H9 (cell line): ENCODE data around the gene PREP. TPM values are rescaled to one million over a fixed set of nuclear protein-coding genes. Genes with fewer than 3 reads are reported as not detected.
A peak's percentile ranks its signal among the peaks of the same experiment; 100 is the strongest.

Source experiments
- DNase-seq: peaks from one replicate; pipeline ENCODE4 v3.0.0-alpha.2; 2017
- H2AFZ ChIP-seq: one replicate; pipeline ENCODE4 v1.6.1; 2013; ENCODE audit warnings: mild to moderate bottlenecking, low read length, control low read depth, moderate library complexity
- H2AK5ac ChIP-seq: 2 replicates; pipeline ENCODE4 v1.6.1; 2013; ENCODE audit warnings: low read length, control low read depth, mixed read lengths; ENCODE audit not compliant: insufficient read length
- H2BK120ac ChIP-seq: one replicate; pipeline ENCODE4 v1.6.1; 2013; ENCODE audit warnings: low read depth, mild to moderate bottlenecking, low read length, control low read depth, inconsistent platforms; ENCODE audit not compliant: poor library complexity, severe bottlenecking
- H2BK12ac ChIP-seq: 2 replicates; pipeline ENCODE4 v1.6.1; 2013; ENCODE audit warnings: low read length, control low read depth, mixed read lengths, low read depth; ENCODE audit not compliant: insufficient read length
- H2BK15ac ChIP-seq: 2 replicates; pipeline ENCODE4 v1.6.1; 2013; ENCODE audit warnings: low read depth, low read length, control low read depth
- H2BK20ac ChIP-seq: one replicate; pipeline ENCODE4 v1.6.1; 2013; ENCODE audit warnings: low read depth, mild to moderate bottlenecking, low read length, control low read depth, inconsistent platforms; ENCODE audit not compliant: poor library complexity, severe bottlenecking
- H2BK5ac ChIP-seq: 2 replicates; pipeline ENCODE4 v1.6.1; 2013; ENCODE audit warnings: low read length, control low read depth, mixed read lengths; ENCODE audit not compliant: insufficient read length
- H3K14ac ChIP-seq: 2 replicates; pipeline ENCODE4 v1.6.1; 2013; ENCODE audit warnings: low read length, control low read depth; ENCODE audit not compliant: insufficient read depth
- H3K18ac ChIP-seq: 2 replicates; pipeline ENCODE4 v1.6.1; 2013; ENCODE audit warnings: low read depth, mild to moderate bottlenecking, mixed read lengths, low read length, control low read depth; ENCODE audit not compliant: insufficient read length
- H3K23ac ChIP-seq: 2 replicates; pipeline ENCODE4 v1.6.1; 2013; ENCODE audit warnings: low read length, control low read depth, mixed read lengths, low read depth; ENCODE audit not compliant: insufficient read length
- H3K23me2 ChIP-seq: 2 replicates; pipeline ENCODE4 v1.6.1; 2013; ENCODE audit warnings: low read depth, mild to moderate bottlenecking, mixed read lengths, low read length, control low read depth; ENCODE audit not compliant: insufficient read length, poor library complexity, severe bottlenecking
- H3K27ac ChIP-seq: 2 replicates; pipeline ENCODE4 v1.5.1; 2013; ENCODE audit warnings: low read length, control low read depth, mixed read lengths, low read depth; ENCODE audit not compliant: insufficient read length
- H3K27me3 ChIP-seq: 2 replicates; pipeline ENCODE4 v1.6.1; 2013; ENCODE audit warnings: low read length, control low read depth, inconsistent platforms; ENCODE audit not compliant: insufficient read depth
- H3K4ac ChIP-seq: 2 replicates; pipeline ENCODE4 v1.6.1; 2013; ENCODE audit warnings: low read depth, mild to moderate bottlenecking, control low read depth, inconsistent platforms, low read length, moderate library complexity
- H3K4me1 ChIP-seq: 2 replicates; pipeline ENCODE4 v1.6.1; 2013; ENCODE audit warnings: low read length, control low read depth, inconsistent platforms; ENCODE audit not compliant: insufficient read depth
- H3K4me2 ChIP-seq: 2 replicates; pipeline ENCODE4 v1.6.1; 2013; ENCODE audit warnings: low read length, control low read depth, mixed read lengths; ENCODE audit not compliant: insufficient read length, insufficient read depth
- H3K56ac ChIP-seq: 2 replicates; pipeline ENCODE4 v1.6.1; 2013; ENCODE audit warnings: low read depth, mild to moderate bottlenecking, mixed read lengths, low read length, control low read depth; ENCODE audit not compliant: insufficient read length
- H3K79me1 ChIP-seq: 2 replicates; pipeline ENCODE4 v1.6.1; 2013; ENCODE audit warnings: low read depth, mild to moderate bottlenecking, moderate library complexity, low read length, control low read depth, inconsistent platforms; ENCODE audit not compliant: insufficient read depth, poor library complexity, severe bottlenecking
- H3K79me2 ChIP-seq: 2 replicates; pipeline ENCODE4 v1.6.1; 2013; ENCODE audit warnings: low read length, control low read depth, inconsistent platforms; ENCODE audit not compliant: insufficient read depth
- H3K9ac ChIP-seq: 2 replicates; pipeline ENCODE4 v1.6.1; 2013; ENCODE audit warnings: low read length, control low read depth, mixed read lengths; ENCODE audit not compliant: insufficient read length; ENCODE audit errors: extremely low read depth
- H3K9me3 ChIP-seq: one replicate; pipeline ENCODE4 v1.6.1; 2013; ENCODE audit warnings: low read depth, low read length, inconsistent platforms; ENCODE audit not compliant: control insufficient read depth
- H3T11ph ChIP-seq: one replicate; pipeline ENCODE4 v1.6.1; 2013; ENCODE audit warnings: mild to moderate bottlenecking, low read length, control low read depth, inconsistent platforms
- H4K20me1 ChIP-seq: one replicate; pipeline ENCODE4 v1.6.1; 2013; ENCODE audit not compliant: control insufficient read depth, insufficient read length, insufficient read depth
- H4K5ac ChIP-seq: 2 replicates; pipeline ENCODE4 v1.6.1; 2013; ENCODE audit warnings: low read depth, mild to moderate bottlenecking, mixed read lengths, low read length, control low read depth; ENCODE audit not compliant: insufficient read length
- H4K8ac ChIP-seq: replicated peaks from 2 replicates; pipeline ENCODE4 v1.6.1; 2013; ENCODE audit warnings: low read length, control low read depth, mixed read lengths, low read depth; ENCODE audit not compliant: insufficient read length
- H4K91ac ChIP-seq: 2 replicates; pipeline ENCODE4 v1.6.1; 2013; ENCODE audit warnings: low read depth, mild to moderate bottlenecking, moderate library complexity, mixed read lengths, low read length, control low read depth; ENCODE audit not compliant: insufficient read length
- H3K27ac Mint-ChIP-seq, 3 experiments: 2 replicates in 2 of 3; 3 replicates in 1 of 3; pipeline ENCODE4 v1.8.0; 2020 to 2021; ENCODE audit warnings: mixed read lengths in 3 of 3, mild to moderate bottlenecking in 1 of 3, moderate library complexity in 1 of 3
- H3K27me3 Mint-ChIP-seq: 2 replicates; pipeline ENCODE4 v1.8.0; 2021; ENCODE audit warnings: low read depth, mild to moderate bottlenecking, moderate library complexity, mixed read lengths
- H3K36me3 Mint-ChIP-seq, 3 experiments: 2 replicates in 2 of 3; 3 replicates in 1 of 3; pipeline ENCODE4 v1.8.0; 2020 to 2021; ENCODE audit warnings: low read depth in 3 of 3, mixed read lengths in 3 of 3; ENCODE audit not compliant: insufficient read depth in 1 of 3
- H3K4me1 Mint-ChIP-seq, 2 experiments: 2 replicates each; pipeline ENCODE4 v1.8.0; 2020; ENCODE audit warnings: mixed read lengths in 2 of 2
- H3K4me3 Mint-ChIP-seq, 2 experiments: 2 replicates in 1 of 2; 3 replicates in 1 of 2; pipeline ENCODE4 v1.8.0; 2020 to 2021; ENCODE audit warnings: mild to moderate bottlenecking in 2 of 2, mixed read lengths in 2 of 2, moderate library complexity in 1 of 2
- H3K9me3 Mint-ChIP-seq, 2 experiments: 2 replicates in 1 of 2; 3 replicates in 1 of 2; pipeline ENCODE4 v1.8.0; 2020; ENCODE audit warnings: mild to moderate bottlenecking in 2 of 2, mixed read lengths in 2 of 2, moderate library complexity in 1 of 2
- WGBS: extraction: QIAGEN DNeasy Blood & Tissue Kit; methylation state at CpG from one replicate; pipeline ENCODE4 v1.1.7; 2013; ENCODE audit warnings: missing lambda C conversion rate, low lambda C conversion rate, mixed read lengths; ENCODE audit not compliant: insufficient read length; ENCODE audit errors: extremely low coverage; 5-methylcytosine and 5-hydroxymethylcytosine counted together
- total RNA-seq: library from RNA; stranded (reverse); gene quantifications from 2 replicates; pipeline ENCODE4 v1.2.1, GENCODE V29; 2021
- TF ChIP-seq, protein P1 (sequence below): fragments of 200-600 bp; sonication (generic); conservative IDR thresholded peaks from 3 replicates; pipeline ENCODE4 v1.8.0; 2021; ENCODE audit warnings: antibody characterized with exemption, mild to moderate bottlenecking

PREP gene
- total RNA-seq, 1 experiment from 2014 or later = 54.0 TPM

- H2BK5ac ChIP-seq = no peak overlapping the region
- H4K5ac ChIP-seq = no peak overlapping the region
- H3K9ac ChIP-seq = no peak overlapping the region
- no peak overlapping the region for H3K4ac ChIP-seq
- DNase-seq = no peak
- no peak overlapping the region for H3K56ac ChIP-seq
- TF ChIP-seq, protein P1, sequence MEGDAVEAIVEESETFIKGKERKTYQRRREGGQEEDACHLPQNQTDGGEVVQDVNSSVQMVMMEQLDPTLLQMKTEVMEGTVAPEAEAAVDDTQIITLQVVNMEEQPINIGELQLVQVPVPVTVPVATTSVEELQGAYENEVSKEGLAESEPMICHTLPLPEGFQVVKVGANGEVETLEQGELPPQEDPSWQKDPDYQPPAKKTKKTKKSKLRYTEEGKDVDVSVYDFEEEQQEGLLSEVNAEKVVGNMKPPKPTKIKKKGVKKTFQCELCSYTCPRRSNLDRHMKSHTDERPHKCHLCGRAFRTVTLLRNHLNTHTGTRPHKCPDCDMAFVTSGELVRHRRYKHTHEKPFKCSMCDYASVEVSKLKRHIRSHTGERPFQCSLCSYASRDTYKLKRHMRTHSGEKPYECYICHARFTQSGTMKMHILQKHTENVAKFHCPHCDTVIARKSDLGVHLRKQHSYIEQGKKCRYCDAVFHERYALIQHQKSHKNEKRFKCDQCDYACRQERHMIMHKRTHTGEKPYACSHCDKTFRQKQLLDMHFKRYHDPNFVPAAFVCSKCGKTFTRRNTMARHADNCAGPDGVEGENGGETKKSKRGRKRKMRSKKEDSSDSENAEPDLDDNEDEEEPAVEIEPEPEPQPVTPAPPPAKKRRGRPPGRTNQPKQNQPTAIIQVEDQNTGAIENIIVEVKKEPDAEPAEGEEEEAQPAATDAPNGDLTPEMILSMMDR = no peak
- Mint-ChIP-seq H3K4me1 (no peaks in the 10 kb centered on the region), H3K4me3 (no peak overlapping the region), H3K36me3 (peaks cover 7 to 16% (median 15%) of the 10 kb centered on the region in 3 experiments; a peak in 4 of 7 replicates), H3K27ac (peak overlapping the region in 2 of 3 experiments; percentile 32 to 82; a peak in 3 of 7 replicates), H3K9me3 (no peaks in the 10 kb centered on the region), H3K27me3 (no peaks in the 10 kb centered on the region)
- no peak overlapping the region for H2BK20ac ChIP-seq
- no peak overlapping the region for H3K14ac ChIP-seq
- H3K23me2 ChIP-seq = no peaks in the 10 kb centered on the region
- no peaks in the 10 kb centered on the region for H3K4me1 ChIP-seq
- no peak overlapping the region for H3K18ac ChIP-seq
- H2AFZ ChIP-seq = no peak overlapping the region
- no peak overlapping the region for H2BK12ac ChIP-seq
- no peak overlapping the region for H2AK5ac ChIP-seq
- no peak overlapping the region for H2BK15ac ChIP-seq
- H2BK120ac ChIP-seq = no peak overlapping the region
- no peaks in the 10 kb centered on the region for H3K79me1 ChIP-seq
- H4K8ac ChIP-seq = no peak overlapping the region
- no peak overlapping the region for H3K4me2 ChIP-seq
- no peaks in the 10 kb centered on the region for H3K79me2 ChIP-seq
- no peak overlapping the region for H3K23ac ChIP-seq
- no peaks in the 10 kb centered on the region for H3K9me3 ChIP-seq
- H4K20me1 ChIP-seq = no peaks in the 10 kb centered on the region
- WGBS = no CpG with 5 or more reads among the region's 2 CpGs
- H3K27me3 ChIP-seq = no peaks in the 10 kb centered on the region
- no peak overlapping the region for H4K91ac ChIP-seq
- H3K27ac ChIP-seq = no peak overlapping the region
- H3T11ph ChIP-seq = no peak overlapping the region
Observed at GRCh38 chr6:105321728-105322127, 81.2 kb downstream of the PREP start.
